GM19099 (cell line): ENCODE measurements around the gene ZFYVE28.

Source experiments
- POLR2A ChIP-seq: IDR thresholded peaks from 3 replicates; pipeline ENCODE4 v1.6.1; 2011; ENCODE audit warnings: low read depth; ENCODE audit not compliant: insufficient read length; ENCODE audit errors: extremely low read depth

ZFYVE28 gene

DNA sequence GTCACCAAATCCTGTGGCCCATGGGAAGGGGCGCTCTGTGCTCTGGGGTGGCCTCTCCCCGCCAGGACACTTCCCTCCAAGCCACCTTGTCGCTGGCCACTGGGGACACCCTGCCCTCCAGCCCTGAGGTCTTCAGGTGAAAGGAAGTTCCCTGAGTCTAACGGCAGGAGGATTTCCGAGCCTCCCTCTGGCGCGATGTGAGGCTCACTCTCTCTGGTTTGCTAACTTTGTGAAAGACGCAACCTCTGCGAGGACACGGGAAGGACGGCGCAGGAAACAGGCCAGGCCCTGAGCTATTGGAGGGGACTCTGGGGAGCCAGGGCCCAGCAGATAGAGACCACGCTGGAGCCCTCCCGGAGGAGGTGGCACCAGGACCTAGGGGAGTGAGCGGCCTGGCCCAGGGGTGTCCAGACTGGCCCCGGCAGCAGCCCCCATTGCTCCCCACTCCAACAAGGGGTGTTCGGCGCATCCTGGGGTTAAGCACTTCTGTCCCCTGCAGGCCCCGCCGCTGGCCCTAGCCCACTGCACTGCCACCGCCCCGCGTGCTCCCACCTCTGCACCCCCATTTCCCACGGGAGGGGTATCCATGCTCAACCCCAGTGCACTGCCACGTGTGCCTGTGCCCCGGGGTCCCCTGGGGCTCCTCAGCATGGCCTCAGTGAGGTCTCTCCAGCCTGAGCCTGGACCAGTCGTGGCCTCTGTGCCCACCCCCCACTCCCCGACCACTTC, 84.4 kb downstream of the ZFYVE28 start:
- TF ChIP-seq POLR2A, result no peak

DNA sequence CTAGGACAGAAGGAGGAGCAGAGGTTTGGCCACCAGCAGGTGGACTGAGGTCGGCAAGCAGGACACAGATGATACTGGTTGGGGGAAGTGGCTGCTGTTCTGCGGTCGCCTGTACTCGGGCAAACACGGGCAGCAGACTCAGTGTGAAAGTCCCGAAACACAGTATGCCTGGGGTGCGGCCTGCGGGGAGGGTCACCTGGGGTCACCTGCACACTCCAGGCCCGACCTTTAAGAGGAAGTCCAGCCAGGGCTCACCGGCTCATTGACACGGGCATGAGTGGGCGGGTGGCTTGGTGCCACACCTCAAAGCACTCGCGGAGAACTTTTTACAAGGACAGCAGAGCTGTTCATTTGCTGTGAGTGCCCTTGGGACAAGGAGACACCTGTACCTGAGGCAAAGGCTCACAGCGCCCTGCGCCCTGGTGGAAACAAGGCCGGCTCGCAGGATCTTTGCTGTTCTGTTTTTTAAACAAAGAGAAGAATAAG, 85.0 kb downstream of the ZFYVE28 start:
- no peak for TF ChIP-seq POLR2A

DNA sequence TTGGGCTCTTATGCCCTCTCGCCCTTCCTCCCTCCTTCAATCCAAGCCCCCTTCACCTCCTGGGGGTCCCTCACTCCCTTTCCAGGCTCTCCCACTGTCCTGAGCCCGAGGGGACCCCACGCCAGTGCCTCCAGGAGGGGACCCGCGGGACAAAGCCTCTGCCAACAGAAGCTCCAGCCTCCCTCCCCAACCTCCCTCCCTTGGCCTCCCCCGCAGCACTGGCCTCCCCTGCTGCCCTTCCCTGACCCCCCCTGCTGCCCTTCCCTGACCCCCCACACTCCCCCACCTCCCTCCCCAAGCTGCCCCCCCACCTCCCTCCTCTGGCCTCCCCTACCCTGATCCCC, 85.5 kb downstream of the ZFYVE28 start:
- TF ChIP-seq POLR2A, result no peak

DNA sequence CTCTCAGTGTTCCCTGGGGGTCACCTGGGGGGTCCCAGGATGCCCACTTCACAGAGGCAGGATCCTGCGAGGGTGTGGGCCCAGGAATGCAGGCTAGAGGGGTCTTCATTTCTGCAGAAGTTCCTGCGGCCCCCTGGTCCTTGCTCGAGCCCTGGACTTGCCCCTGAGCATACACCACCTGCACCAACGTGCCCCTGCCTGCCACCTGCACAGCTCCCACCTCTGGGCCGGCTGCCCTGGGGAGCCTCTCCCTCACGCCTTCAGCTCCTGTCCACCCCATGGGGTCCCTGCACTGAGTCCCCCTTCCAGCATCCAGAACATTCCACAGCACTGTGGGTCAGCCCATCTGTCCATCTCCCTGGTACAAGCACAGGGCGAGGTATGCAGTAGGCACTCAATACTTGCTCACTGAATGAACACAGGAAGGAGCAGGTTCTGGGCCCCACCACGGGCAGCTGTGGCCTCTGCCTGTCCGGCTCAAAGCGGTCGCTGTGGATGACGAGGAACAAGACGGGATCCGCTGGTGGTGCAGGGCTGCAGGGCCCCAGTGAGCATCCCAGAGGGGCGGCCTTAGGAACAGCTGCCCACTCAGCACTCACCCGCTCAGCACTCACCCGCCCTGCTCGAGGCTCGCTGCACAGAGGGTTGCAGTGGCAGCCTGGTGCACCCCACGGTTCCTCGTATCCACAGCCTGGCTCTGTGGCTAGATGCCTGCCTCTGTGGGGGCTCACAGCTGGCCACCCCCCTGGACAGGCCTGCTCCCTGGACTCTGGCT, 86.1 kb downstream of the ZFYVE28 start:
- no peak for TF ChIP-seq POLR2A

DNA sequence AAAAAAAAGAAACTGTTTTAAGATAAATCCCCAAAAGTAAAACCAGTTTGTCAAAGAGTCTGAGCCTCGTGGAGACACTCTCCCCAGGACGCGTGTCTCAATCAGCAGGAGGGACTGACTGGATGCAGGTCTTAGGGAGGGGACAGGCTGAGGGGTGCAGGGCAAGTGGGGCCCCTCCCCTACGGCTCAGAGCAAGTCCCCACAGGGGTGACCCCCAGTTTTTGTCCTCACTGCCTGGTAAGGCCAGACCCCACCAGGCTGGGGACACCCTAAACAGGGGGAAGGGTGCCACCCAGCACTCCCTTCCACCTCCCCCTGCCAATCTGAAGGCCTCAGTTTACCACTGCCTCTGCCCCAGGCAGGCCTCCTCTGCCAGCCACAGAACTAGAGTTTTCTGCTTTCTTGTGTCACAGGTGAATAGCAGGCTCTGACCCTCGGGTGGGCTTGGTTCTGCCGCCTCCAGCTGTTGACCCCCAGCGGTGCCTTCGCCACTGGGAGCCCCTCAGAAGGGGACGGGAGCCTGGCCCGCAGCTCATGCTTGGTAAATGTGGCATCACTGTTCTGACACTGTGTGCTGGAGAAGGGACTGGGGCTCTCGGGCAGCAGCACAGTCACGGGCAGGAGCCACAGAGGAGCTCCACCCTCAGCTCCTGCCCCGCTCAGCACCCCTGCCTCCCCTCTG, 86.8 kb downstream of the ZFYVE28 start:
- TF ChIP-seq POLR2A, result no peak

DNA sequence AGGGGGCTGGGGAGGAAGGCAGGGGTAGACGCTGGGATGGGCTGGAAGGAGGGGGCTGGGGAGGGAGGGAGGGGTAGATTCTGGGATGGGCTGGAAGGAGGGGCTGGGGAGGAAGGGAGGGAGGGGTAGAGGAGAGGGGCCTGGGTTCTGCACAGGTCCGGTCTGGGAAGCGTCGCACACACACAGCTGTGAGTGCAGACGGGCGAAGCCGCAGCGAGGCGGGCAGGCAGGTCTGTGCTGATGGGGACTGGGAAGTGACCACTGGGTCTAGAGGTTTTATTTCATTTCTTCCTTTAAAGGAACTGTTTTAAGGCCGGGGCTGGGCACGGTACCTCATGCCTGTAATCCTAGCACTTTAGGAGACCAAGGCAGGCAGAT, 87.4 kb downstream of the ZFYVE28 start:
- no peak for TF ChIP-seq POLR2A

DNA sequence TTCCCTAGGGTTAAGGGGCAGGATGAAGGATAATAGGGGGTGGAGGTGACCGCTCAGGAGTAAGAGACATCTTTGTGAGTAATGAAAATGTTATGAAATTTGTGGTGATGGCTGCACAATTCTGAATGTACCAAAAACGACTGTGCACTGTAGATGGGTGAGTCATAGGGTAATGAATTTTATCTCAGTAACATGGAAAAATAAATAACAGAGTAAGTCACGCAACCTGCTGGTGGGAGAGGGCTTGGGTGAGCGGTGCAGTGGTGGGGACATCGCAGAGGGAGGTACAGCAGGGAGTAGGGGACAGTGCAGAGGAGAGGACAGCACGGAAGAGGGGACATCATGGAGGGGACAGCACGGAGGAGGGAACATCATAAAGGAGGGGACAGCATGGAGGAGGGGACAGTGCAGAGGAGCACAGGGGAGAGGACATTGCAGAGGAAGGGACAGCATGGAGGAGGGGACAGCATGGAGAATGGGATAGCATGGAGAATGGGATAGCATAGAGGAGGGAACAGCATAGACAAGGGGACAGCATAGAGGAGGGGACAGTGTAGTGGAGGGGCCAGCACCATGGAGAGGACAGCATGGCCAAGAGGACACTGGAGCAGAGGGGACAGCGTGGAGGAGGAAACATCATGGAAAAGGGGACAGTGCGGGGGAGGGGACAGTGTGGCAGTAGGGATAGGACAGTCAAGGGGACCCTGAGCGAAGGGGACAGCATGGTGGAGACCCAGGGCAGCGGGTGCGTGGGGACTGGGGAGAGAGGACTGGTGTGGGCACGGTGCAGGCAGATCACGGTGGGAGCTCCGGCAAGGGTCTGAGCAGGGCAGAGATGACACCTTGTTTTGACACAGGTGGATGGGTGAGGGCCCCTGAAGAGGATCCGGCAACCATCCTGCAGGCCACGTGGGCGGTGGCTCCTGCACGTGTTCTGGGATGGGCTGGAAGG, 88.1 kb downstream of the ZFYVE28 start:
- TF ChIP-seq POLR2A, result no peak

DNA sequence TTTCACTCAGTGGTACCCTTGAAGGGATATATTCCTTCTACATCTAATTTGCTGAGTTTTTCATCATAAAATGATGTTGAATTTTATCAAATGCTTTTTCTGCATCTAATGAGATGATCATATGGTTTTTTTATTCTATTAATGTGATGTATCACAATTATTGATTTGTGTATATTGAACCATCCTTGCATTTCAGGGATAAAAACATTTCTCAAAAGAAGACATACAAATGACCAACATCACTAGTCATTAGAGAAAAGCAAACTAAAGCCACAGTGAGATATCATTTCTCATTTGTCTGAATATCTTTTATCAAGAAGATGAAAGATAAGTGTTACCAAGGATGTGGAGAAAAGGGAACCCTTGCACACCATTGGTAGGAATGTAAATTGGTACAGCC, 90.9 kb downstream of the ZFYVE28 start:
- no peak for TF ChIP-seq POLR2A

DNA sequence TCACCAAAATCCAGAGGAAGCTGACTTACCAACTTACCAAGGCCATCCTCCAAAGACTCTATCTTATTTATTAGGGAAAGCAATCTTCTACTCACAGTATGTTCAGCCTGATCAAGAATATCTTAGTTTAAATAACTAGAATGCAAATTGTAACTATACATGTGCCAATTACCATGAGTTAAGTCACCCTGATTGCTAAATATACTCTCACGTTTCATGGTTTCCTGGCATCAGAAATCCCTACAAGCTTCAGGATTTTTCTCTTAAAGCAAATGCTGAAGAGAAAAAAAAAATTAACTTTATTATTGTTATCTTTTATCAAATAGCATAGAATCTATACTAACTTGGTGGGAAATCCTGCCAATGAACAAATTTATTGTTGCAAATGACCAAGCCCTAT, 93.6 kb downstream of the ZFYVE28 start:
- TF ChIP-seq POLR2A, result no peak

DNA sequence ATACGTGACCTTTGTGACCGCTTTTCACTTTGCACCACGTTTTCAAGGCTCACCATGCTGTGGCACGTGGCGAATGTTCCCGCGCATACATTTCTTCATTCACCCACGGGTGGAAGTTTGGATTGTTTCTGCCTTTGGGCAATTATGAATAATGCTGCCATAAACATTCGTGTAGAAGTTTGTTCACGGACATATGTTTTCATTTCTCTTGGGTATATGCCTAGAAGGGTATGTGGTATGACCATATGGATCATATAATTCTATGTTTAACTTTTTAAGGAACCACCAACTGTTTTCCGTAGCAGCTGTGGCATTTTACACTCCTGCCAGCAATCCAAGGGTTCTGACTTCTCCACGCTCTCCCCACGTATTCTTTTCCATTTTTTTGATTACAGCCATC, 95.6 kb downstream of the ZFYVE28 start:
- no peak for TF ChIP-seq POLR2A

DNA sequence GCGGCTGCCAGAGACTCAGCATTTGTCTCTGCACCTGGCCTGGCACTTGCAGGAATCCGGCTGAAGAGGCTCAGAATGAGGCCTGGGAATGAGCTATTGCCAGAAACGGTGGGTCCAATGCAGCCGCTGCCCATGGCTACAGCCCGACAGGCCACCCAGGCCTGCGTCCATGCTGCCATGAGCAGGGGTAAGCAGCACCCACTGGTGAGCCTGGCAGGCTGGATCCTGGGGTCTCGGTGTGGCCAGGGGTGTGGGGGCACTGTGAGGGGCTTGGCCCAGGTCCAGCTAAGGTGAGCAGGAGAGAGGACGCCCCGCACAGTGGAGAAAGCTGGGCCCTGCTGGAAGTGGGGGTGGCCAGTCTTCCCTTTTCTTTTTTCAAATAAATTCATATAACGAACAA, 96.2 kb downstream of the ZFYVE28 start:
- no peak for TF ChIP-seq POLR2A

DNA sequence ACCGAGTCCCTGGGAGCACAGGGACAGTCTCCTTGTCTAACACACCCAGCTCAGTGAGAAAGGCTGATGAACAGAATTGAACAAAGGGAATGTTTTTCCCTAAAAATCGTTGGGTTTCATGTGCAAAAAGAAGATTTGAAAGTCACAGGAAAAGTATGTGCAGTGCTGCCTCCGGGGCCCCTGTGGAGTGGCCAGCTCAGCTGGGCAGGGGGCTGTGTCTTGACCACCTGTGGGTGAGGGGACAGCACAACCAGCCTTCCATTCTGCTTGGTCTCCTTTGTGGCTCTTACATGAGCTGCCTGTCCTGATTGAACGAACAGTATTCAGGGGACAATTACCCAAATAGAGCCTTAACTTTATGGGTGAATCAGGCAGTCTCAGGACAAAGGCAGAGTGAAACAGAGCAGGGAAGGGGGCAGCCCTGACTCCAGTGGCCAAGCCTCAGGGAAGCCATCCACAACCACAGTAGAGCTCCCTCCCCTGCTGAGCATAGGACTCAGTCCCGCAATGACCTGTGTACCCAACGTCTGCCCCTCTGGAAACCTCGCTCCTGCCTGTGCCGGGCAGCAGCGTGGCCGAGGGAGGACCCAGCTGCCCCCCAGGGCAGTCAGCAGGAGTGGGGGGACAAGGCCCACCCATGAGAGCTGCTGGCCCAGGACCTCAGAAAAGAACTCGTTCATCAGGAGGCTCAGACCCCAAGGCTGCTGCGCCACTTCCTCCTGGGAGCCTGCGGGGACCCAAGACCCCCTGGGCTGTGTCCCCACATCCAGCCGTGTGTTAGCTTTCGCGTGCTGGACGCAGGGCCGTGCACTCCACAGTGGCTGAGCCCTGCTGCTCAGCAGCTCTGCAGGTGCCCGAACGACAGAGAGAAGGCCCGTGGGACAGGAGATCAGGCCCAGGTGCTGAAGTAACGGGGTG, 96.9 kb downstream of the ZFYVE28 start:
- no peak for TF ChIP-seq POLR2A

DNA sequence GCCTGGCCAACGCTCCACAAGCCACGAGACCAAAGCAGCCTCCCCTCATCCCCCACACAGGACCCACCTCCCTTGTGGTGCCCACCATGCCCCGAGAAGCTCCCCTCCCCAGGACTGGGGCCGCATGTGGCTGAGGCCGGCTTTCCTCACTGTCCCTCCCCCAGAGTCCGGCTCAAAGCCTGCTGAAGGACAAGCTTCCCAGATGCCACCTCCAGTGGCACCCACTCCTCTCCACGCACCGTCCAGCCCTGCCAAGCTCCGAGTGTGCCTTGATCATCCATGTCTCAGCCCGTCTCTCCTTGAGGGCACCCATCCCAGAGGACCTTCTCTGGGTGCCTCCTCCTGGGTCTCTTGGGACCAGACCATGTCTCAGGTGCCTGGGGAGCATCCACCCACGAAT, 97.7 kb downstream of the ZFYVE28 start:
- no peak for TF ChIP-seq POLR2A

DNA sequence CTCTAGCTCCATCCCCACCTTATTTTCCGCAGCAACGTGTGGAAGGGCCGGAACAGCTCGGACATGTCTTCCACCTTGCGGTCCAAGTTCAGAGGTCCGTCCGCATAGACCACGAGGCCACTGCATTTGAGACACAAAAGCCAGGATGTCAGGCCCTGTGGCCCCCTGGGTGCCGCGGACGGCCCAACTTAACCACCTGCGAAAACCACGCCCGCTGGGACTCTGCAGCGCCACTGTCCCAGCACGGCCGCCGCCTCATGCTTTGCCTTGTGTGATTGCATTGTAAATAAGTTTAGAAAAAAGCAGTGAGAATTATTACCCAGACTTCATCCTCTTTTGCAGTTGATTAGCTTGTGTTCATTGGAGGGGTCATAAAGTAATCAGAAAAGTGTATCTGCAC, 98.3 kb downstream of the ZFYVE28 start:
- TF ChIP-seq POLR2A, result no peak
